ENCODE results near the gene HABP4. TPM values are rescaled to one million over a fixed set of nuclear protein-coding genes. Genes with fewer than 3 reads are reported as not detected.

HABP4 gene
- total RNA-seq, 1 donor from 2014 or later, result 23.1 TPM

DNA sequence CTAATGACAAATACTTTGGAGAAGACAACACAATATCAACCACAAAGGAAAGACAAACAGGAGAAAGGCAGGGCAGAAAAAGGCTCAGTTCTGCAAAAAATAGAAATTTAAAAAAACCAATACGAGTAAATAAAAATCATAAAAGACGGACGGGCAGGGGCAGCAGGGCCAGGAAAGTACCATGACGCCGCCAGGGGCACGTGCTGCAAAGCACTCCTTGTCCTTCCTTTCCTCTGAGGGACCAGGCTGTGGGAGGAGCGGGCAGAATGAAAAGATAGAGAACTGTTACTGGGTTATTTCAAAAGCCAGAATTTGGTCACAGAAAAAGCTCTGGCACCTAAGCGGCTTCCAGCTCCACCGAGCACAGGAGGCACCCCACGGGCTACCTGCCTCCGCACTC is 53.9 kb downstream of the HABP4 start:
- H3K27me3 ChIP-seq (ENCODE audit: low read depth), result no peaks in the 10 kb centered on the region
- peaks cover 48% of the 10 kb centered on the region for H3K4me1 ChIP-seq
- H3K36me3 ChIP-seq, result peaks cover 4% of the 10 kb centered on the region
- H3K4me3 ChIP-seq, result no peak overlapping the region
- intact Hi-C loops (cut with micrococcal nuclease), result no loop called here
- TF ChIP-seq, protein P1, sequence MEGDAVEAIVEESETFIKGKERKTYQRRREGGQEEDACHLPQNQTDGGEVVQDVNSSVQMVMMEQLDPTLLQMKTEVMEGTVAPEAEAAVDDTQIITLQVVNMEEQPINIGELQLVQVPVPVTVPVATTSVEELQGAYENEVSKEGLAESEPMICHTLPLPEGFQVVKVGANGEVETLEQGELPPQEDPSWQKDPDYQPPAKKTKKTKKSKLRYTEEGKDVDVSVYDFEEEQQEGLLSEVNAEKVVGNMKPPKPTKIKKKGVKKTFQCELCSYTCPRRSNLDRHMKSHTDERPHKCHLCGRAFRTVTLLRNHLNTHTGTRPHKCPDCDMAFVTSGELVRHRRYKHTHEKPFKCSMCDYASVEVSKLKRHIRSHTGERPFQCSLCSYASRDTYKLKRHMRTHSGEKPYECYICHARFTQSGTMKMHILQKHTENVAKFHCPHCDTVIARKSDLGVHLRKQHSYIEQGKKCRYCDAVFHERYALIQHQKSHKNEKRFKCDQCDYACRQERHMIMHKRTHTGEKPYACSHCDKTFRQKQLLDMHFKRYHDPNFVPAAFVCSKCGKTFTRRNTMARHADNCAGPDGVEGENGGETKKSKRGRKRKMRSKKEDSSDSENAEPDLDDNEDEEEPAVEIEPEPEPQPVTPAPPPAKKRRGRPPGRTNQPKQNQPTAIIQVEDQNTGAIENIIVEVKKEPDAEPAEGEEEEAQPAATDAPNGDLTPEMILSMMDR (IDR thresholded peaks at IDR 0.05; ENCODE audit: borderline replicate concordance), result no peak
- no peak for DNase-seq
- H3K9me3 ChIP-seq (replicated peaks), result no peaks in the 10 kb centered on the region
- no peak overlapping the region for H3K27ac ChIP-seq (replicated peaks)

DNA sequence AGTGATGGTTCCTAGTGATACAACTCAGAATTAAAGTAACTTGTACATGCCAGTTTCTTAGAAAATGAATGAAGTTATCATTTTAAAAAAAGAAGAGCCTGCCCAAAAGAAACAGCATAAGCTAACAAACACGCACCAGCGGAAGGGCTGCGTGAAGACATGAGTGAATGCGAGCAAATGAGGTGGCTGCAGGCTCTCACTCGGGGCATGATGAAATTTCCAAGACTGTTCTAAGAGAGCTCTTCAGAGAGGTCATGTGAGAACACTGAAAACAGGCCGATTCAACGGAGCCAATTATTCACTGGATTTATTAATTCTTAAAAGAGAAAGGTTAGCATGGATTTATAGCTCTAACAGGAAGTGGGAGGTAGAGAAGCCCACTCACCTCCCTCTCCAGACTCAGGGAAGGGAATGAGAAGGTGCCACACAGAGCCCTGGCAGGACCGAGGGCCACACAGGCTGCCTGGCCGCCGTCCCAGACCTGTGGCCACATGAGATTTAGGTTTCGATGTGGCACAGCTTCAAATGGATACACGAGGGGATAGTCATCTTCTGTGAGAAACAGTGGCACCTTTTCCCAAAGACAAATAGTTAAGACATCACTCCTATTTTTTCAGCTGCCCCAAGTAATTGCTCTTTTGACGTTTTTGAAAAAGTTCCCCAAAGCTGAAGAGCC is 55.5 kb downstream of the HABP4 start:
- H3K27me3 ChIP-seq (ENCODE audit: low read depth), result no peaks in the 10 kb centered on the region
- no peak overlapping the region for H3K4me3 ChIP-seq
- intact Hi-C loops (cut with micrococcal nuclease), result no loop called here
- peaks cover 4% of the 10 kb centered on the region for H3K36me3 ChIP-seq
- TF ChIP-seq, protein P1 (IDR thresholded peaks at IDR 0.05; ENCODE audit: borderline replicate concordance), result no peak
- no peak overlapping the region for H3K27ac ChIP-seq (replicated peaks)
- H3K4me1 ChIP-seq, result peaks cover 44% of the 10 kb centered on the region
- no peak for DNase-seq
- no peaks in the 10 kb centered on the region for H3K9me3 ChIP-seq (replicated peaks)

DNA sequence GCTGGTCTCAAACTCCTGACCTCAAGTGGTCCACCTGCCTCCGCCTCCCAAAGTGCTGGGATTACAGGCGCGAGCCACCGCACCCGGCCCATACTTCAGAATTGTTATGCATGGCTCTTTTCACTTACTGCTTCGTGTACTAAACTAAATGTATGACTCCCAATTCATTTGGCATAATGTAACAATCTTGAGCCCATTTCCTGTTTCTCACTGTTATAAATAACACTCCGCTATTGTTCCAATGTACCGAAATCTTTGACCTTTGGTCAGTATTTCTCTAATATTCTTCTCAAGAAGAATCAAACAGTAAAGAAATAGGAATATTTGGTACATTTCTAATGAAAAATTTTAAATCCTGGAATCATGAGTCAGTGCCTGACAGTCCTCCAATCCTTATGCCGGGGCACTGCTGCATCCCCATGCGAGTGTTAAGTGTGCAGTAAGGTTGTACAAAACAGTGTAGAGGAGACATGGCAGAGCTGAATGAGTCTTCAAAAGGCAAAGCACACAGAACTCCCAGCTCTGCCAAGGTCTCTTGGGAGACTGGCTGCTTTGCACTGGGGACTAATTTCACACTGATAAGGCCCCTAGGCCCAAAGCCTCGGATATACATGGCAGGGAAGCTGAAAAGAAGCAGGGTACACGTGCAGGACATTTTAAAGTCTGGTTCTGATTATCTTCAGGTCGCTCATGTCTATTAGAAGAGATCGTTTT is 58.4 kb downstream of the HABP4 start:
- H3K27ac ChIP-seq (replicated peaks), result peak overlapping the region; percentile 72
- no peak overlapping the region for H3K4me3 ChIP-seq
- TF ChIP-seq, protein P1 (IDR thresholded peaks at IDR 0.05; ENCODE audit: borderline replicate concordance), result no peak
- H3K9me3 ChIP-seq (replicated peaks), result no peaks in the 10 kb centered on the region
- DNase-seq, result no peak
- H3K4me1 ChIP-seq, result peaks cover 30% of the 10 kb centered on the region
- no peaks in the 10 kb centered on the region for H3K27me3 ChIP-seq (ENCODE audit: low read depth)
- intact Hi-C loops (cut with micrococcal nuclease), result no loop called here
- peaks cover 7% of the 10 kb centered on the region for H3K36me3 ChIP-seq

DNA sequence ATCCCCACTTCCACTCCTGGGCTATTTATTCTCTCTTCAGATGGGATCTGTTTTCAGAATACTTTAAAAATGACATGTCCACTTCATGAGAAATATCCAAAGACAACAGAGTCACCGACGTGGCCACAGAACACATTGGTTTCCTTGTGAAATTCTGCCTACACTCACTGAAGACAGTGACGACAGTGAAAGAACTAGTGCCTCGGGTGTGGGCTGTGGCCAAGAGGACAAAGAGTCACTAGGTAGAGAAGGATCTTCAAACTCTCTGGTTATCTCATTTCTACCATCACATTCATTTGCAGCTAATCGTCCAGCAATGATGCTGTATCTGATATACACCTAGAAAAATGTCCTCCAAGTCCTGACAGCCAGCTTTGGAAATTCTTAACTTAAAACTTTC is 59.1 kb downstream of the HABP4 start:
- intact Hi-C loops (cut with micrococcal nuclease), result no loop called here
- H3K36me3 ChIP-seq, result peaks cover 11% of the 10 kb centered on the region
- H3K27me3 ChIP-seq (ENCODE audit: low read depth), result no peaks in the 10 kb centered on the region
- DNase-seq, result no peak
- no peaks in the 10 kb centered on the region for H3K9me3 ChIP-seq (replicated peaks)
- TF ChIP-seq, protein P1 (IDR thresholded peaks at IDR 0.05; ENCODE audit: borderline replicate concordance), result no peak
- H3K27ac ChIP-seq (replicated peaks), result peak overlapping the region; percentile 72
- no peak overlapping the region for H3K4me3 ChIP-seq
- H3K4me1 ChIP-seq, result peaks cover 33% of the 10 kb centered on the region

DNA sequence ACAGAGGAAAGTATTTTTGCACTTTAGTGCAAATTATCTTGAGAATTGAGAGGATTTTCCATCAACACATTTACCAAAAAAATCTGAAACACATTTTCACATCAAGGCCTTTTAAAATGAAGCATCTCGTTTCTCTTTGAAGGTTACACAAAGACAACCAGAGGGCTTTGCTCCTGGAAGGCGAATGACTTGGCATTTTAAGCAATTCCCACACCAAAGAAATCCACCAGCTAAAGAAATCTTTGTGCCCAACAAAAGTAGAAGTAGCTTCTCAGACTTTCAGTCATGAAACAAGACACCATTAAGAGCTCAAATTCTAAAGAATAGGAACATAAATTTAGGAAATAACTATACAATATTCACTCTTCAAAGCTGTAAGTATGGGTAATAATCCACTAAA is 59.9 kb downstream of the HABP4 start:
- H3K4me1 ChIP-seq, result peaks cover 37% of the 10 kb centered on the region
- DNase-seq, result no peak
- H3K4me3 ChIP-seq, result no peak overlapping the region
- H3K27ac ChIP-seq (replicated peaks), result peak overlapping the region; percentile 17
- intact Hi-C loops (cut with micrococcal nuclease), result no loop called here
- peaks cover 14% of the 10 kb centered on the region for H3K36me3 ChIP-seq
- H3K27me3 ChIP-seq (ENCODE audit: low read depth), result no peaks in the 10 kb centered on the region
- no peaks in the 10 kb centered on the region for H3K9me3 ChIP-seq (replicated peaks)
- TF ChIP-seq, protein P1 (IDR thresholded peaks at IDR 0.05; ENCODE audit: borderline replicate concordance), result no peak
